ENCODE results near the gene RPL39L. TPM values are rescaled to one million over a fixed set of nuclear protein-coding genes. Genes with fewer than 3 reads are reported as not detected.

The RPL39L gene
- total RNA-seq, 2 donors from 2014 or later, result 7.8 TPM; not detected in 1

GRCh38 chr3:187110156-187110555, 29.1 kb downstream of the RPL39L start:
- TF ChIP-seq POLR2A (IDR thresholded peaks at IDR 0.05), result no peak
- TF ChIP-seq, protein P1, sequence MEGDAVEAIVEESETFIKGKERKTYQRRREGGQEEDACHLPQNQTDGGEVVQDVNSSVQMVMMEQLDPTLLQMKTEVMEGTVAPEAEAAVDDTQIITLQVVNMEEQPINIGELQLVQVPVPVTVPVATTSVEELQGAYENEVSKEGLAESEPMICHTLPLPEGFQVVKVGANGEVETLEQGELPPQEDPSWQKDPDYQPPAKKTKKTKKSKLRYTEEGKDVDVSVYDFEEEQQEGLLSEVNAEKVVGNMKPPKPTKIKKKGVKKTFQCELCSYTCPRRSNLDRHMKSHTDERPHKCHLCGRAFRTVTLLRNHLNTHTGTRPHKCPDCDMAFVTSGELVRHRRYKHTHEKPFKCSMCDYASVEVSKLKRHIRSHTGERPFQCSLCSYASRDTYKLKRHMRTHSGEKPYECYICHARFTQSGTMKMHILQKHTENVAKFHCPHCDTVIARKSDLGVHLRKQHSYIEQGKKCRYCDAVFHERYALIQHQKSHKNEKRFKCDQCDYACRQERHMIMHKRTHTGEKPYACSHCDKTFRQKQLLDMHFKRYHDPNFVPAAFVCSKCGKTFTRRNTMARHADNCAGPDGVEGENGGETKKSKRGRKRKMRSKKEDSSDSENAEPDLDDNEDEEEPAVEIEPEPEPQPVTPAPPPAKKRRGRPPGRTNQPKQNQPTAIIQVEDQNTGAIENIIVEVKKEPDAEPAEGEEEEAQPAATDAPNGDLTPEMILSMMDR (IDR thresholded peaks at IDR 0.05), result no peak
- no peaks in the 10 kb centered on the region for H3K36me3 ChIP-seq (replicated peaks in 1 of 2; ENCODE audit: insufficient read depth in 1 of 2, low read depth in 2 of 2)
- H3K4me1 ChIP-seq, result no peaks in the 10 kb centered on the region
- H3K27me3 ChIP-seq, result no peaks in the 10 kb centered on the region
- H3K27ac ChIP-seq, result no peak overlapping the region
- no peaks in the 10 kb centered on the region for H3K9me3 ChIP-seq
- WGBS, 2 donors, result 41 to 53% methylated on average over 1 of the region's 1 CpG
- DNase-seq (no peak), ATAC-seq (no peak)
- H3K4me3 ChIP-seq, result no peak overlapping the region
- intact Hi-C loops (cut with DNase I), result loop anchor here (10.0 kb wide), 1 partner anchor 55 kb away; no protein-coding TSS in a partner anchor

DNA sequence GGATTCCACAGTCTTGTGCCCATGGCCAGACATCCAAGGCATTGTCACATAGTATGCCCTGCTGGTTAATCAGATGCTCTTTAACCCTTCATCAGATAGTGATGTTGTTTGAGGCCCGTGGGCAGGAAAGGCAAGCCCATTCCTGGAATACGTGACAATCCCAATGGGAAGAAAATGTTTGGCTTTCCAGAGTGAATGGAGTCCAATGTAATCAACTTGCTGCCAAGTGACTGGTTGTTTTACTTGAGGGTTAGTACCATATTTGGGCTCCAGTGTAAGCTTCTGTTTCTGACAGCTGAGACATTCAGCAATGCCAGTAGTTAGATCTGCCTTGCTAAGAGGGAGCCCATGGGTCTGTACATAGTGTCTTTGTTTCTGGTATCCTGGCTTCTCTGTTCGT, 31.3 kb downstream of the RPL39L start:
- DNase-seq (no peak), ATAC-seq (no peak)
- Histone ChIP-seq H3K27ac (no peak overlapping the region), H3K36me3 (replicated peaks in 1 of 2; ENCODE audit: insufficient read depth in 1 of 2, low read depth in 2 of 2) (no peaks in the 10 kb centered on the region), H3K4me1 (no peaks in the 10 kb centered on the region), H3K4me3 (no peak overlapping the region), H3K27me3 (no peaks in the 10 kb centered on the region), H3K9me3 (no peaks in the 10 kb centered on the region)
- no peak for TF ChIP-seq POLR2A (IDR thresholded peaks at IDR 0.05)
- TF ChIP-seq, protein P1 (IDR thresholded peaks at IDR 0.05), result no peak
- 59 to 71% methylated on average over 3 of the region's 3 CpGs for whole genome bisulfite sequencing, 2 donors
- intact Hi-C loops (cut with DNase I), result no loop called here

DNA sequence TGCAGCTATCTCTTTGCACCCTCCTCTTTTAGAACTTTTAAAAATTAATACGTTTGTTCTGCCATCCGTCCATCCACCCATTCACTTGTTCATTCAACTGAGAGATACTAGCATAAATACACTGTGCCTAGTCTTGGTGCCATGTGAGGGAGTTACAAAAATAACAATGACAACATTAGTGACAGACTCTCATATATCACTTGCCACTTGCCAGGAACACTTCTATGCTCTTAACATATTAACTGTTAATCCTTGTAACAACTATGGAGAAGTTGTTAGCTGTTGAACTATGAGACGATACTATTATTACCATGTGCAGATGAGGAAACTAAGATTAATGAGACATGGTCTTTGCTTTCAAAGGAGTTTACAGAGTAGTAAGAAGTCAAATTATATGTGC, 33.6 kb downstream of the RPL39L start:
- no peak overlapping the region for H3K4me3 ChIP-seq
- WGBS, 2 donors, result 61% methylated on average over 3 of the region's 3 CpGs
- H3K27ac ChIP-seq, result no peak overlapping the region
- no peak for DNase-seq
- no peaks in the 10 kb centered on the region for H3K9me3 ChIP-seq
- H3K27me3 ChIP-seq, result no peaks in the 10 kb centered on the region
- ATAC-seq, result no peak
- intact Hi-C loops (cut with DNase I), result no loop called here
- TF ChIP-seq, protein P1 (IDR thresholded peaks at IDR 0.05), result no peak
- TF ChIP-seq POLR2A (IDR thresholded peaks at IDR 0.05), result no peak
- peaks cover 7% of the 10 kb centered on the region for H3K4me1 ChIP-seq
- no peaks in the 10 kb centered on the region for H3K36me3 ChIP-seq (replicated peaks in 1 of 2; ENCODE audit: insufficient read depth in 1 of 2, low read depth in 2 of 2)

- DNase-seq (no peak), ATAC-seq (no peak)
- 79 to 85% methylated on average over 7 of the region's 7 CpGs for WGBS, 2 donors
- Histone ChIP-seq H3K27me3 (no peaks in the 10 kb centered on the region), H3K27ac (no peak overlapping the region), H3K36me3 (replicated peaks in 1 of 2; ENCODE audit: insufficient read depth in 1 of 2, low read depth in 2 of 2) (no peaks in the 10 kb centered on the region), H3K4me1 (peaks cover 7% of the 10 kb centered on the region), H3K9me3 (no peaks in the 10 kb centered on the region), H3K4me3 (no peak overlapping the region)
- TF ChIP-seq, protein P1 (IDR thresholded peaks at IDR 0.05), result no peak
- no peak for TF ChIP-seq POLR2A (IDR thresholded peaks at IDR 0.05)
- intact Hi-C loops (cut with DNase I), result no loop called here
Observed at GRCh38 chr3:187104933-187105332, 34.4 kb downstream of the RPL39L start.

- H3K27ac ChIP-seq, result no peak overlapping the region
- H3K36me3 ChIP-seq (replicated peaks in 1 of 2; ENCODE audit: insufficient read depth in 1 of 2, low read depth in 2 of 2), result no peaks in the 10 kb centered on the region
- ATAC-seq (no peak), DNase-seq (no peak)
- peaks cover 7% of the 10 kb centered on the region for H3K4me1 ChIP-seq
- H3K4me3 ChIP-seq, result no peak overlapping the region
- no peak for TF ChIP-seq POLR2A (IDR thresholded peaks at IDR 0.05)
- TF ChIP-seq, protein P1 (IDR thresholded peaks at IDR 0.05), result no peak
- 68 to 78% methylated on average over 7 of the region's 7 CpGs for WGBS, 2 donors
- no peaks in the 10 kb centered on the region for H3K27me3 ChIP-seq
- H3K9me3 ChIP-seq, result no peaks in the 10 kb centered on the region
- intact Hi-C loops (cut with DNase I), result no loop called here
Observed at GRCh38 chr3:187104342-187104741, 35.0 kb downstream of the RPL39L start.
